ENCODE results near the gene KIF12.
A peak's percentile ranks its signal among the peaks of the same experiment; 100 is the strongest.

The KIF12 gene

GRCh38 chr9:114096041-114096511 is 3.0 kb downstream of the KIF12 start:
- DNase-seq (ENCODE audit: low spot score) = no peak
- H3K27ac ChIP-seq = no peak overlapping the region
- TF ChIP-seq CTCF (IDR thresholded peaks at IDR 0.05) = no peak
- no peak overlapping the region for H3K4me3 ChIP-seq

GRCh38 chr9:114094971-114095370 is 4.1 kb downstream of the KIF12 start:
- no peak for DNase-seq (ENCODE audit: low spot score)
- no peak for TF ChIP-seq CTCF (IDR thresholded peaks at IDR 0.05)
- Histone ChIP-seq H3K27ac (no peak overlapping the region), H3K4me3 (no peak overlapping the region)

- no peak for TF ChIP-seq CTCF (IDR thresholded peaks at IDR 0.05)
Observed at GRCh38 chr9:114093761-114094505, 5.2 kb downstream of the KIF12 start.

GRCh38 chr9:114093031-114093471 is 6.0 kb downstream of the KIF12 start:
- no peak for DNase-seq (ENCODE audit: low spot score)
- no peak for TF ChIP-seq CTCF (IDR thresholded peaks at IDR 0.05)
- Histone ChIP-seq H3K4me3 (no peak overlapping the region), H3K27ac (no peak overlapping the region)

More at GRCh38 chr9:114093761-114094505, 5.2 kb downstream of the KIF12 start:
- no peak overlapping the region for H3K27ac ChIP-seq
- no peak overlapping the region for H3K4me3 ChIP-seq
- DNase-seq (ENCODE audit: low spot score) = no peak

GRCh38 chr9:114092336-114092735 is 6.8 kb downstream of the KIF12 start:
- TF ChIP-seq CTCF (IDR thresholded peaks at IDR 0.05) = no peak
- peak; percentile 62 for DNase-seq (ENCODE audit: low spot score)
- no peak overlapping the region for H3K4me3 ChIP-seq

GRCh38 chr9:114091711-114092110 is 7.4 kb downstream of the KIF12 start:
- Histone ChIP-seq H3K27ac (no peak overlapping the region), H3K4me3 (no peak overlapping the region)
- no peak for DNase-seq (ENCODE audit: low spot score)
- TF ChIP-seq CTCF (IDR thresholded peaks at IDR 0.05) = no peak

More at GRCh38 chr9:114092336-114092735, 6.8 kb downstream of the KIF12 start:
- no peak overlapping the region for H3K27ac ChIP-seq

GRCh38 chr9:114090798-114091197 is 8.3 kb downstream of the KIF12 start:
- TF ChIP-seq CTCF (IDR thresholded peaks at IDR 0.05) = no peak
- DNase-seq (ENCODE audit: low spot score) = no peak

More at GRCh38 chr9:114090798-114091197, 8.3 kb downstream of the KIF12 start:
- Histone ChIP-seq H3K27ac (no peak overlapping the region), H3K4me3 (no peak overlapping the region)

Data from coronary artery (tissue), 2 donors.